Measurements from ENCODE around the gene VSIR.

- no peak for TF ChIP-seq ZNF274 (IDR thresholded peaks at IDR 0.05; ENCODE audit: insufficient read depth, insufficient read length)
- TF ChIP-seq MXI1 (IDR thresholded peaks at IDR 0.05; ENCODE audit: low read depth, low read length) = no peak
- TF ChIP-seq ZNF592 (IDR thresholded peaks at IDR 0.05) = no peak
- no peak for TF ChIP-seq CTCF (IDR thresholded peaks at IDR 0.05 in 2 of 3, conservative IDR thresholded peaks at IDR 0.05 in 1 of 3; ENCODE audit: control insufficient read depth in 2 of 3, extremely low read depth in 1 of 3, insufficient read depth in 1 of 3, low read depth in 3 of 3, low read length in 3 of 3)
- no peak for TF ChIP-seq ZBTB4 (CRISPR knock-in tag; IDR thresholded peaks at IDR 0.05)
- no peak for TF ChIP-seq MAX (IDR thresholded peaks at IDR 0.05; ENCODE audit: low read depth, low read length)
- TF ChIP-seq EP300 (IDR thresholded peaks at IDR 0.05; ENCODE audit: borderline replicate concordance in 1 of 2, control insufficient read depth in 1 of 2, low read depth in 2 of 2, low read length in 2 of 2) = no peak
- TF ChIP-seq E2F4 (IDR thresholded peaks at IDR 0.05; ENCODE audit: low read depth, low read length) = no peak
- TF ChIP-seq TAF1 (IDR thresholded peaks at IDR 0.05; ENCODE audit: borderline replicate concordance, low read depth, low read length) = no peak
Measured at GRCh38 chr10:71765176-71765904, 8.0 kb downstream of the VSIR start.
